GM19099 (cell line): ENCODE data around the gene FLVCR2.
A peak's percentile ranks its signal among the peaks of the same experiment; 100 is the strongest.

Experiments used
- POLR2A ChIP-seq: IDR thresholded peaks from 3 replicates; pipeline ENCODE4 v1.6.1; 2011; ENCODE audit warnings: low read depth; ENCODE audit not compliant: insufficient read length; ENCODE audit errors: extremely low read depth

Gene FLVCR2

GRCh38 chr14:75578102-75578785, at the start of gene FLVCR2:
Gene FLVCR2, plus strand, starts transcription at chr14:75578620. Its CDS starts 353 bp downstream, at chr14:75578973.
- no peak for TF ChIP-seq POLR2A

GRCh38 chr14:75531256-75531655, 47.2 kb upstream of the FLVCR2 start:
- no peak for TF ChIP-seq POLR2A

GRCh38 chr14:75531660-75532317, 46.6 kb upstream of the FLVCR2 start:
- TF ChIP-seq POLR2A: no peak

GRCh38 chr14:75533791-75534555, 44.4 kb upstream of the FLVCR2 start:
- TF ChIP-seq POLR2A: no peak

GRCh38 chr14:75535164-75535898, 43.1 kb upstream of the FLVCR2 start:
- no peak for TF ChIP-seq POLR2A

GRCh38 chr14:75537071-75537470, 41.3 kb upstream of the FLVCR2 start:
- TF ChIP-seq POLR2A: no peak

GRCh38 chr14:75539162-75539560, 39.3 kb upstream of the FLVCR2 start:
- no peak for TF ChIP-seq POLR2A

- TF ChIP-seq POLR2A: no peak
These were observed 38.6 kb upstream of the FLVCR2 start for GRCh38 chr14:75539561-75540478.

GRCh38 chr14:75540479-75540851, 38.0 kb upstream of the FLVCR2 start:
- no peak for TF ChIP-seq POLR2A

- TF ChIP-seq POLR2A: peak; percentile 59
These were observed 35.8 kb upstream of the FLVCR2 start for GRCh38 chr14:75542588-75543091.

- TF ChIP-seq POLR2A: no peak
These were observed 35.2 kb upstream of the FLVCR2 start for GRCh38 chr14:75543253-75543652.

- TF ChIP-seq POLR2A: no peak
These were observed 34.6 kb upstream of the FLVCR2 start for GRCh38 chr14:75543786-75544185.

- TF ChIP-seq POLR2A: no peak
These were observed 32.5 kb upstream of the FLVCR2 start for GRCh38 chr14:75545907-75546306.

- TF ChIP-seq POLR2A: no peak
These were observed 30.7 kb upstream of the FLVCR2 start for GRCh38 chr14:75547552-75548250.

GRCh38 chr14:75548544-75548943, 29.9 kb upstream of the FLVCR2 start:
- TF ChIP-seq POLR2A: no peak
